HG02870 (cell line): ENCODE measurements around the gene SKI.

Experiments
- ATAC-seq: cut with Tn5 transposase; IDR thresholded peaks from one replicate; pipeline ENCODE4 v1.9.1; 2021; ENCODE audit warnings: mild to moderate bottlenecking, moderate library complexity; ENCODE audit not compliant: unreplicated experiment

Gene SKI

DNA sequence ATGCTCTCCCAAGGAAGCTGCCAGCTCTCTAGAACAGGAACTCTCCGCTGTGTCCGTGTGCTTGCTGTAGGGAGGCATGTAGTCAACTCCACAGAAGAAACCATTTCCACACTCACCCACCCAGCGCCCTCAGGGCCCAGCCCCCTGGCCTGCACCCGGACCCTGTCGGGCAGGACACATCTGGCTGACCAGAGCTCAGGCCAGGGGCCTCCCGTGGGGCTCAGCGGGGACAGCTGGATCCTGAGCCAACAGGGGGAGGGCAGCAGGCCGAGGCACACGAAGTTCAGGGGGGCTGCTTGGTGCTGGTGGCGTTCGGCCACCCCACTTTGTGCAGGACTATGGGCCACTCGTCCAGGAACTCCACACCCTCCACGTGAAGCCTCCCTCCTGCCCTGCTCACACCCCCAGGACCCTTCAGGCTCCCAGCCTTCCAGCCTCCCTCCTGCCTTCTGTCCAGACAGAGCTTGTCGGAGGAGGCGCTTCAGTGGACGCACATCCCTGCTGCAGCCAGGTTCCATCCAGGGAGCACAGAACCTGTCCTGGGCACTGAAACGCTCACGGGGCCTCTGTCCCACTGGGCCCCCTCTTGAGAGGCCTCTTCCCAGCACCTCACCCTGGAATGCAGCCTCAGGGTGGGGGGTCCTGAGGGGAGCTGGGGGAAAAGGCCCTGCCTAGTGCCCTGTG is 18.6 kb upstream of the SKI start:
- ATAC-seq: no peak

DNA sequence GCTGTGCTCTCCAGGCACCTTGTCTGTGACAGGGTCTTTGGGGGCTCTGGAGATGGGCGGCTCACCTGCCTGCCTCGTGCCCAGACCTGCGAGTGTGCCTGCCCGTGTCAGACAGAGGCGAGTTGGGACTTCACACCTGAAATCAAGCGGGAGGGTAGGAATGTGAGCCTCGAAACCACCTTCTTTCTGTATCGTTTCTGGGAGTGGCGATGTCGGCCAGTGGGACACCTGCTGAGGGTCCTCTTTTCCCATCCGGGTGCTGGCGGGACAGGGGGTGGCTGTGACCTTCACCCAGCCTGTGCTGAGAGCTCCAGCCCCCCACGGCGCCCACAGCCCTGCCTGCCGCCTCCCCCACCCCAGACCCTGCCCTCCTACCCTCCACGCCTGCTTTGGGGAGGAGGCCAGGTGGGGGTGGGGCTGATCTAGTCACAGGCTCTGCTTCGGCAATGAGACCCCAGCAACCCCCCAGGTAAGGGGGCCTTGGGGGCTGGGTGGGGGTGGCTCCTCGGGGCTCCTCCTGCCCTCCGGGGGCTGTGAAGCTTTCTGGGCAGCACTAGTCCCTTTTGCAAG is 17.9 kb upstream of the SKI start:
- ATAC-seq: no peak

DNA sequence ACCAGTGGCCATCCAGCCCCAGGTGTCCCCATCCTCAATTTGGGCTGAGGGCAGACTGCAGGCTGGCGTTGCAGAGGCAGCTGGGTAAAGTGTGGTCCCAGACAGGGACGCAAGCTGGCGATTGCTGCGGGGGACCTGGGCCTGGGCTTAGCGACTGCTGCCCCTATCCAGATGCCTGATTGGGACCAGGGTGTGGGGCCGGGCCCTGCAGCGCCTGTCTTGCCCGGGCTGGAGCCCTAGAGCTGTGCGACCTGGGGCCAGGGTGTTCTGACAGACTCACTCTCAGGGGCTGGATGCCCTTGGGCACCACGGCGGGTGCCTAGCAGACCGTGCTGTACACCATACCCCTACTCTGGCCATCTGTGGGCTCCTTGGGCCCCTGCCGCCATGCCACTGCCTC is 17.3 kb upstream of the SKI start:
- ATAC-seq: no peak

DNA sequence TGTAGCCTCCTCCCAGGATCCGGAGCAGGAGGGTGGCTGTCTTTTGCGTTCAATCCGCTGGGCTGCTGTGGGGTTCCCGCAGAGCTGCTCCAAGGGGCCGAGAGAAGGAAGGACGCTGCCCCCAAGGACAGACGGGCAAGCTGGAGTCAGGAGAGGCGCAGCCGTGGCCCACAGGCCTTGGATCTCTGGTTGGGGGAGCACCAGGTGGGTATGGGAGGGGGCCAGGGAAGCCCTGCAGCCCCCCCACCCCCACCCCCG is 15.9 kb upstream of the SKI start:
- ATAC-seq: no peak

GRCh38 chr1:2212532-2213491 is 15.3 kb upstream of the SKI start:
- ATAC-seq: no peak

DNA sequence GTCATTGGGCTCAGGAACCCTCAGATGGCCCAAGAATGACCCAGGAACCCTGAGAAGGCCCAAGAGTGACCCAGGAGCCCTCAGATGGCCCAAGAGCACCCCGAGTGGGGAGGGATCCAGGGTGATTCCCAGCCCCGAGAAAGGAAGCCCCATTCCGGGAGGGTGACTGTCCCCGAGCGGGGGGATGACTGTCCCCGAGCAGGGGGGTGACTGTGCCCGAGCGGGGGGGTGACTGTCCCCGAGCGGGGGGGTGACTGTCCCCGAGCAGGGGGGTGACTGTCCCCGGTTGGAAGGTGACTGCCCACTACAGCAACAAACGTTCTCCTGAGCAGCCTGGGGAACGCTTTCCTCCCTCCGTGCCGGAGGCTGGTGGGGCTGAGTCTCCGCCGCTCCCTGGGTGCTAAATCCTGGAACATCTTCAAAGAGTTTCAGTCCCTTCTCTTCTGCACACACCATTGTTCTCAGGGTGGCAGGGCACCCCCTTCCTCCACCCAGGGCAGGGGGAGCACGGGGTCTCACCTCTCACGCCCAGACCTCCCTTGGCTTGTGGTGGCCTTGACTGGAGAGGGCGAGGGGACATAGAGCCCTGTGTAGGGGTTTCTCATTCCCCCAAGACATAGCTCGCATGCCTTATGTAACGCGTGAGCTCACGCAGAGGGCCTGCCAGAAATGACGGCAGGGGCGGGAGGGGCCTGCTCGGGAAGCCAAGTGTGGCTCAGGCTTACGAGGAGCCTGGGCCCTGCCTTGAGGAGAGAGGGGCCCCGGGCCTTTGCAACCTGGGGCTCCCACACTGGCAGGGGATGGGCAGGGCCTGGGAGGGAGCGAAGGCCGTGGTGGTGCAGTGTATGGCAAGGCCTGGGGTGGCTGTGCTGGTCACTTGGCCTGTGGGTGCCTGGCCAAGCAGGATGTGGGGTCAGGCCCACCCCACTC is 14.3 kb upstream of the SKI start:
- ATAC-seq: no peak

DNA sequence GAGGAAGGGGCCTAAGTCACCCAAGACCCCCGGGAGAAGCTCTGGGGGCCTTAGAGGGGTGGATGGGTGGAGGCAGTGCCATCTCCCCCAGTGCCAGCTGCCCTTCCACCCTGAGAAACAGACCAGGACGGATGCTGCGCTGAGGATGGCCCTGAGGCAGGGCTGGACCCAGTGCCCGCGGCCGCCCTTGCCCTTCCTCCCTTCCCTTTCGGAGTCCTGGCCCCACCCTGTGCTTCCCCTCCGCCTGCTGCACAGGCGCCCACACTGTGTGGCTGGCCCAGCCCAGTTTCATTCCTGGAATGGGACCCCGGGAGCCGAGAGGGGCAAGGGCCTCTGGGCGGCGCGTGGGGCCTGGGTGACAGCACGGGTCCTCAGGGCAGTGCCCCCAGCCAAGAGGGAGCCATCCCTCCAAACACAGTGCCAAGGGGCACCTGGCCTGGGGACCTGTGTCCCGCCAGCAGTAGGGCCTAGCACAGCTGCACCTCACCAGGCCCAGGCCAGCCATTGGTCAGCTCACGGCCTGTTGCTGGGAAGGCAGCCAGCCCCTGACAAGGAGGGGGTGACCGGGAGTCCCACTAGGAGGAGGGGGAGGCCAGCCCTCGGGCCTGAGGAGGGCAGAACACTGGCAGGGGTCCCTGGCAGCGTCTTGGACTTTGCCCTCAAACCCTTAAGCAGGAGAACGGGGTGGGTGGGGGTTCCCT is 13.4 kb upstream of the SKI start:
- no peak for ATAC-seq

DNA sequence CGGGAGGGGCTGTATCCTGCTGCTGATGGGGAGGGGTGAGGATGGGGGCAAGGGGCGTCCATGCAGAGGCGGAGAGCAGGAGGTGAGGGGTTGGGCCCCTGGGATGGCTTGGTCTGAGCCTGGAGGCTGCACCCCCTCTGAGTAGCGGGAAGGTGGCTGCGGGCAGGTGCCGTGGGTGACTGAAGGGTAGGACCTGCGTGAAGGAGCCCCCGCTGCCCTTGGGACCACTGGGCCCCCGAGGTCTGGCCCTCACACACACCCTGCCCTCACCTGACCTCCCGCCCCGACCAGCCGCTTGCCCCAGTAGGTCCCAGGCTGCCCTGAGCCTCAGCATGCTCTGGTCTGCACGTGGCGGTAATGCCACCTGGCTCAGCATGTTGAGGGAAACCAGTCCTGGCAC is 12.8 kb upstream of the SKI start:
- ATAC-seq: no peak

DNA sequence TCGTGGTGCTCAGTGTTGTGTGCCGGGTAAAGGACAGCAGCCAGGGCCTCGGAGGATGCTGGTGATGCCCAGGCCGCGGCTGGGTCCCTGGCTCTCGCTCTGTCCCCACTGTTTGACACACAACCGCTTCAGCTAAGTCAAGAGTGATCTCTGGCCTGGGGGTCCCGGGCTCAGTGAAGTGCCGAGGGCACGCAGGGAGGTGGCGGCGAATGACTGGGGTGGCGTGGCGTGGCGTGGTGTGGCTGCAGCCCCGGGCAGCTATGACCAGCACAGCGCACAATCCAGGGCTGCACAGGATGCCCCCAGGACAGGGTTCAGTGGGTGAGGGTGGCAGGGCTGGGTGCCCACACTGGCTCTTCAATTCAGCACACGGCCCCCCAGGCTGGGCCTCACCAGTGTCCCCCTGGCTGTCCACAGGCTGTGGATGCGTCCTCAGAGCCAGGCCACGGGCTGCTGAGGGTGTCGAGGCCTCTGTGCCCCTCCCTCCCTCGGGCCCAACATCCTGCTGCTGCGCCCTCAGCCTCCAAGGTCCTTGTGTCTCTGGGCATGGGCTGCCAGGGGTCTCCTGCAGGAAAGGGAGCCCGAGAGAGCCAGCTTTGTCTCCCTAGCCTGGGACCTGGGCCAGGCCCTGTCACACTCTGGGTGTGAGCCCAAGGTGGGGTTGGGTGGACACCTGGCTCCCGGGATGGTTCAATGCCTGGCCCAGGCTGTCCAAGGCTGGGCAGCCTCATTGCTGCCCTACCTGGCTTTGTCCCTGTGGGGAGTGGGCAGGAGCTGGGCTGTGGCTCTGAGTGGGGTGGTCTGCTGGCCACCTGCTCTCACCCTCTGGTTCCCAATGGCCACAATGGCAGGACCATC is 12.0 kb upstream of the SKI start:
- ATAC-seq: no peak

DNA sequence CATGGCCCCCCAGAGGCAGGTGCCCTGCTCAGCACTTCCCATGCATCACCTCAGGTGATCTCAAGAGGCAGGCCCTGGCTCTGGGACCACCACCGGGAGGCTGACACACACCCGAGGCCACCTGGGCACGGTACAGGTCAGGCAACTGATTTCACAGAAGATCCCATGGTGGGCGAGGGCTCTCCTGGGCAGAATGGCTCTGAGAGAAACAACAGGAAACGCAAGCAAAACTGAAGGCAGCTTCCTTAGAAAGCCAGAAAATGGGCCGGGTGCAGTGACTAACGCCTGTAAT is 11.4 kb upstream of the SKI start:
- ATAC-seq: no peak

GRCh38 chr1:2221271-2221670 is 6.8 kb upstream of the SKI start:
- ATAC-seq: no peak

- ATAC-seq: no peak
These were observed 3.9 kb upstream of the SKI start for GRCh38 chr1:2224170-2224584.

- ATAC-seq: no peak
These were observed 3.3 kb upstream of the SKI start for GRCh38 chr1:2224631-2225428.

DNA sequence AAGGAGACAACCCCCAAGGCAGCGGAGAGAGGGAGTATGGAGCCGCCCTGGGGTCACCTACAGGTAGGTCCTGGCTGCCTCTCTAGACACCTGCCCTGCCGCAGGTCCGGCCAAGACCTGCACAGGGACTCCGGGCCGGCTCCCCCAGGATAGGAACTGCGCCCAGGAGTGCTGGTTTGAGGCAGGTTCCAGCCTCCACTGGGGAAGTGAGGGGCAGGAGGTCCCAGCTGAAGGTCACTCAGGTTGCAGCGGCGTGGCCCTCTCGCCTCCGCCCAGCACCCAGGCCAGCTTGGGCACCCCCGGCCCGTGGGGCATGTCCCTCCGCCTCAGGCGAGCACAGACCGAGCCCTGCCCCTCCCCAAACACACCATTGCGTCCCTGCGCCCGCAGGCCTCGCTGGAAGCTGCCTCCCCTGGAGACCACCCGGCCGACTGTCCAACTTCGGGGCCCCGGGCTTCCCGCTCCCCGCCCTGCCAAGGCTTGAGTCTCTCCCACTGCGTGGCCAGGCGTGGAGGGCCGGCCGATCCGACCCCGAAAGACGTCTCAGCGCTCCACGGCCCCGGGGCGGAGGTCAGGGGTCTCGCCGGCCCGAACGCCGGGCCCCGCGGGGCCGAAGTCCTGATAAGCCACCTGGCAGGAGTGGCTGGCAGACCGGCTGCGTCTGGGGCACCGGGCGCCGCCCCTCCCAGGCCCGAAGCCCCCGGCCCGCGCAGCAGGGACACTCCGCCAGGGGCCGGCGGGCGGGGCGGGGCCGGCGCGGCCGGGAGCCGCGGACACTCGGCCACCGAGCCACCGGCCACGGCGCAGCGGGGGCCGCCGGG is 1.4 kb upstream of the SKI start:
- no peak for ATAC-seq

- peak; percentile 88 for ATAC-seq
These were observed 568 bp upstream of the SKI start for GRCh38 chr1:2227346-2228156.

GRCh38 chr1:2228694-2229036 is 546 bp downstream of the SKI start:
- no peak for ATAC-seq
